GM19463 (cell line): ENCODE measurements around the gene NR6A1.

Experiments used
- ATAC-seq: cut with Tn5 transposase; IDR thresholded peaks from one replicate; pipeline ENCODE4 v1.9.1; 2021; ENCODE audit warnings: mild to moderate bottlenecking, moderate library complexity; ENCODE audit not compliant: unreplicated experiment

NR6A1 gene

GRCh38 chr9:124662561-124662960 lies 108.5 kb downstream of the NR6A1 start:
- no peak for ATAC-seq

- no peak for ATAC-seq
These were observed 109.8 kb downstream of the NR6A1 start for GRCh38 chr9:124661271-124661670.

- ATAC-seq = no peak
These were observed 110.7 kb downstream of the NR6A1 start for GRCh38 chr9:124660341-124660801.

GRCh38 chr9:124659099-124659659 lies 111.9 kb downstream of the NR6A1 start:
- ATAC-seq = peak; percentile 59

- ATAC-seq = peak; percentile 85
These were observed 112.7 kb downstream of the NR6A1 start for GRCh38 chr9:124658165-124659017.

GRCh38 chr9:124657516-124657915 lies 113.6 kb downstream of the NR6A1 start:
- ATAC-seq = no peak

- ATAC-seq = no peak
These were observed 116.7 kb downstream of the NR6A1 start for GRCh38 chr9:124654431-124654830.

- ATAC-seq = no peak
These were observed 118.3 kb downstream of the NR6A1 start for GRCh38 chr9:124652615-124653393.

- ATAC-seq = no peak
These were observed 118.9 kb downstream of the NR6A1 start for GRCh38 chr9:124652203-124652602.

- no peak for ATAC-seq
These were observed 125.8 kb downstream of the NR6A1 start for GRCh38 chr9:124645274-124645673.

- ATAC-seq = no peak
These were observed 131.5 kb downstream of the NR6A1 start for GRCh38 chr9:124639637-124640036.

GRCh38 chr9:124635285-124635684 lies 135.8 kb downstream of the NR6A1 start:
- no peak for ATAC-seq

GRCh38 chr9:124632077-124632621 lies 139.0 kb downstream of the NR6A1 start:
- ATAC-seq = no peak

GRCh38 chr9:124631326-124631725 lies 139.8 kb downstream of the NR6A1 start:
- ATAC-seq = no peak

- no peak for ATAC-seq
These were observed 141.5 kb downstream of the NR6A1 start for GRCh38 chr9:124629600-124629999.

GRCh38 chr9:124628741-124629140 lies 142.4 kb downstream of the NR6A1 start:
- no peak for ATAC-seq

- no peak for ATAC-seq
These were observed 144.8 kb downstream of the NR6A1 start for GRCh38 chr9:124626276-124626675.

GRCh38 chr9:124625087-124625486 lies 146.0 kb downstream of the NR6A1 start:
- ATAC-seq = no peak

GRCh38 chr9:124624735-124624992 lies 146.4 kb downstream of the NR6A1 start:
- no peak for ATAC-seq

- ATAC-seq = no peak
These were observed 147.0 kb downstream of the NR6A1 start for GRCh38 chr9:124623966-124624734.

- no peak for ATAC-seq
These were observed 148.2 kb downstream of the NR6A1 start for GRCh38 chr9:124622882-124623281.
